ENCODE results near the gene MKNK1. TPM values are rescaled to one million over a fixed set of nuclear protein-coding genes. Genes with fewer than 3 reads are reported as not detected.

The MKNK1 gene
- total RNA-seq, 1 donor from 2014 or later, result 28.0 TPM

- peaks cover 18% of the 10 kb centered on the region for H3K27me3 Mint-ChIP-seq (ENCODE audit: low read depth)
Observed at GRCh38 chr1:46508757-46509156, 95.3 kb downstream of the MKNK1 start.

More at GRCh38 chr1:46508757-46509156, 95.3 kb downstream of the MKNK1 start:
- Mint-ChIP-seq H3K4me3 (no peak overlapping the region), H3K4me1 (peaks cover 7% of the 10 kb centered on the region), H3K9me3 (no peaks in the 10 kb centered on the region), H3K27ac (ENCODE audit: unreplicated experiment) (no peak overlapping the region), H3K36me3 (ENCODE audit: low read depth) (no peaks in the 10 kb centered on the region)
- no peak for TF ChIP-seq CTCF (conservative IDR thresholded peaks at IDR 0.05)
- DNase-seq (ENCODE audit: low read depth, low spot score), result no peak

Other genes starting within 250 kb of the MKNK1 start
- gene FAAH, start 210.0 kb downstream of the MKNK1 start, total RNA-seq, result 16.2 and 17.4 TPM in 2 replicates
- not detected in 2 replicates for gene DMBX1, start 114.4 kb downstream of the MKNK1 start, total RNA-seq
- gene KNCN, start 52.6 kb downstream of the MKNK1 start, total RNA-seq, result not detected in 2 replicates
- gene MOB3C, start 12.5 kb upstream of the MKNK1 start, total RNA-seq, result 3.2 and 4.1 TPM in 2 replicates
- 67.8 and 69.3 TPM in 2 replicates for gene ATPAF1, start 64.1 kb upstream of the MKNK1 start, total RNA-seq
- 0.26 TPM in 1 of 2 replicates, not detected in the other for gene TEX38, start 67.6 kb upstream of the MKNK1 start, total RNA-seq
- gene EFCAB14, start 114.8 kb upstream of the MKNK1 start, total RNA-seq, result 33.1 and 33.2 TPM in 2 replicates
- not detected in 2 replicates for gene CYP4B1, start 194.8 kb upstream of the MKNK1 start, total RNA-seq

Data from neural crest cell (in vitro differentiated cells).